Measurements from ENCODE around the gene BABAM2.

BABAM2 gene

GRCh38 chr2:28345619-28346018, 455.1 kb downstream of the BABAM2 start:
- H3K4me3 ChIP-seq (ENCODE audit: low read depth, low read length): no peak overlapping the region
- peak; percentile 84 for DNase-seq

GRCh38 chr2:28346587-28346986, 456.1 kb downstream of the BABAM2 start:
- Histone ChIP-seq H3K4me3 (ENCODE audit: low read depth, low read length) (no peak overlapping the region), H3K9me3 (ENCODE audit: severe bottlenecking) (no peaks in the 10 kb centered on the region), H3K27me3 (ENCODE audit: insufficient read depth, low read depth, severe bottlenecking) (no peaks in the 10 kb centered on the region), H3K36me3 (no peaks in the 10 kb centered on the region), H3K27ac (no peak overlapping the region)
- TF ChIP-seq, protein P1, sequence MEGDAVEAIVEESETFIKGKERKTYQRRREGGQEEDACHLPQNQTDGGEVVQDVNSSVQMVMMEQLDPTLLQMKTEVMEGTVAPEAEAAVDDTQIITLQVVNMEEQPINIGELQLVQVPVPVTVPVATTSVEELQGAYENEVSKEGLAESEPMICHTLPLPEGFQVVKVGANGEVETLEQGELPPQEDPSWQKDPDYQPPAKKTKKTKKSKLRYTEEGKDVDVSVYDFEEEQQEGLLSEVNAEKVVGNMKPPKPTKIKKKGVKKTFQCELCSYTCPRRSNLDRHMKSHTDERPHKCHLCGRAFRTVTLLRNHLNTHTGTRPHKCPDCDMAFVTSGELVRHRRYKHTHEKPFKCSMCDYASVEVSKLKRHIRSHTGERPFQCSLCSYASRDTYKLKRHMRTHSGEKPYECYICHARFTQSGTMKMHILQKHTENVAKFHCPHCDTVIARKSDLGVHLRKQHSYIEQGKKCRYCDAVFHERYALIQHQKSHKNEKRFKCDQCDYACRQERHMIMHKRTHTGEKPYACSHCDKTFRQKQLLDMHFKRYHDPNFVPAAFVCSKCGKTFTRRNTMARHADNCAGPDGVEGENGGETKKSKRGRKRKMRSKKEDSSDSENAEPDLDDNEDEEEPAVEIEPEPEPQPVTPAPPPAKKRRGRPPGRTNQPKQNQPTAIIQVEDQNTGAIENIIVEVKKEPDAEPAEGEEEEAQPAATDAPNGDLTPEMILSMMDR (IDR thresholded peaks at IDR 0.05; ENCODE audit: low read depth, low read length): no peak
- DNase-seq: no peak

More at GRCh38 chr2:28345619-28346018, 455.1 kb downstream of the BABAM2 start:
- H3K9me3 ChIP-seq (ENCODE audit: severe bottlenecking): no peaks in the 10 kb centered on the region
- H3K27ac ChIP-seq: no peak overlapping the region; the same call in 1 of the 2 replicates
- no peaks in the 10 kb centered on the region for H3K36me3 ChIP-seq
- H3K27me3 ChIP-seq (ENCODE audit: insufficient read depth, low read depth, severe bottlenecking): no peaks in the 10 kb centered on the region
- TF ChIP-seq, protein P1 (IDR thresholded peaks at IDR 0.05; ENCODE audit: low read depth, low read length): peak; percentile 13; the same call in 1 of the 2 replicates

DNA sequence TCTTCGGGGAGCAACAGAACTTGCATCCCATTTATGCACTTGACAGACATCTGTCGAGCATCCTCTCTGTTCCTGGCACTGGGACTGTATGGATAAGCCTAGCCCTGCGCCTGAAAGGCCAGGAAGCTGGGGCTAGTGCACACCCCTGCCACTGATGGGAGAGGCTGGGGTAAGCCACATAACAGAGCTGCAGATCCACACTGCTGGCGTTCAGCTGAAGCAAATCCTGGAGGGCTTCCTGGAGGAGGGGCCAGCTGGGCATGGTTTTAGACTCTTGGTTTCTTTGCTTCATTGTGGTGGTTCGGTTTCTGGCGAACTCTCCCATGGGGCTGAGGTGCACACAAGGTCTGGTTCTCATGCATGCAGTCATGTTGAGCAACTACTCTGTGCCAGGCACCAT, 456.7 kb downstream of the BABAM2 start:
- DNase-seq: no peak
- TF ChIP-seq, protein P1 (IDR thresholded peaks at IDR 0.05; ENCODE audit: low read depth, low read length): no peak
- H3K9me3 ChIP-seq (ENCODE audit: severe bottlenecking): no peaks in the 10 kb centered on the region
- H3K36me3 ChIP-seq: no peaks in the 10 kb centered on the region
- H3K4me3 ChIP-seq (ENCODE audit: low read depth, low read length): no peak overlapping the region
- H3K27me3 ChIP-seq (ENCODE audit: insufficient read depth, low read depth, severe bottlenecking): no peaks in the 10 kb centered on the region
- no peak overlapping the region for H3K27ac ChIP-seq

DNA sequence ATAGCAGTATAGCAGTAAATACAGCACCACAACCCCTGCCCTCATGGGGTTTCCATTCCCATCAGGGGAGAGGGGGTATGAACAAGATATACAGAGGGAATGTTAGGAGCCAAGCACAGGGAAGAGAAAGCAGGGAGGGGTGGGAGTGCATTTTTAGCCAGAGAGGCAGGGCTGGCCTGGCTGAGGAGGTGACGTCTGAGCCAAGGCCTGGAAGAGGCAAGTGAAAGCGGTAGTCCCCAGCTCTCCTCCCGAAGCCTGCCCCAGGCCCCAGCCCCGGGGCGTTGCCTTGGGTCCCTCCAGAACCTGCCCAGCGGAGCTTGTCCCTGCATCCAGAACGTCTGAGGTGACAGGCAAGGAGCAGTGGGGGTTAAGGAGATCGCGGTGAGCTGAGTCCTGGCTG, 457.1 kb downstream of the BABAM2 start:
- DNase-seq: no peak
- no peaks in the 10 kb centered on the region for H3K9me3 ChIP-seq (ENCODE audit: severe bottlenecking)
- H3K4me3 ChIP-seq (ENCODE audit: low read depth, low read length): no peak overlapping the region
- no peaks in the 10 kb centered on the region for H3K27me3 ChIP-seq (ENCODE audit: insufficient read depth, low read depth, severe bottlenecking)
- no peak overlapping the region for H3K27ac ChIP-seq
- H3K36me3 ChIP-seq: no peaks in the 10 kb centered on the region
- TF ChIP-seq, protein P1 (IDR thresholded peaks at IDR 0.05; ENCODE audit: low read depth, low read length): no peak

DNA sequence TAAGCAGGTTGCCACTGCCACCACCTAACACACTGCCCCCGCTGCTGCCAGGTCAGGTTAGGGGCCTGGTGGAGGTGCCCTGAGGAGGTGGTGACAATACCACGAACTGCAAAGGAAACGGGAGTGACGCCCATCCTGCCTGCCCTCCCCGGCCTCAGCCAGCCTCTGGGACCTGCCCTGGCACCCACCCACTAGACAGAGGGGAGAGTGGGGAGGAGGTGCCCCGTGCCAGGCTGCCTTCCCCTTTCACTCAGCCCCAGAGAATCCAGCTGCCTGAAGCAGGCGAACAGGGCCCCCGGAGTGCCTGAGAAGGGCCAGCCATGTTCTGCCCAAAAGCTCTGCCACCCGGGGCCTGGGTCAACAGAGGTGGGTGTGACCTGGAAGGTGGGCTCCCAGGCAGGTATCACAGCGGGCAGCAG, 457.6 kb downstream of the BABAM2 start:
- Histone ChIP-seq H3K27ac (no peak overlapping the region), H3K36me3 (no peaks in the 10 kb centered on the region), H3K4me3 (ENCODE audit: low read depth, low read length) (no peak overlapping the region), H3K9me3 (ENCODE audit: severe bottlenecking) (no peaks in the 10 kb centered on the region), H3K27me3 (ENCODE audit: insufficient read depth, low read depth, severe bottlenecking) (no peaks in the 10 kb centered on the region)
- TF ChIP-seq, protein P1 (IDR thresholded peaks at IDR 0.05; ENCODE audit: low read depth, low read length): no peak
- DNase-seq: no peak

DNA sequence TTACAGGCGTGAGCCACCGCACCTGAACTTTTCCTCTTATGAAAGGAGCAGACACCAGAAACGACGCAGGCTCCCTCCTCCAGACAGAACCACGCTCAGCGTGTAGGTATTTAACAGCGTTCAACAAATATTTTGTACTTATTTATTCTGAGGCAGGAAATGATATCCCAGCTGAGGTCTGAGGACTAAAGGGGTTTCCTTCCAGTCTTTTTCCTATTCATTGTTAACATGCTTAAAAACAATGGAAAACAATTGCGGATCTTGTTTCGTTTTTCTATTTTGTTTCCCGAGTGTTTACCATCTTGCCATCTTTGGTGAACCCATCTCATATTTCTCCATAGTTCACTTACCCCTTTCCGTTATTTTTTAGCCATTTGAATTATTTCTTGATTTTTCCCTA, 458.4 kb downstream of the BABAM2 start:
- H3K27me3 ChIP-seq (ENCODE audit: insufficient read depth, low read depth, severe bottlenecking): no peaks in the 10 kb centered on the region
- H3K27ac ChIP-seq: no peak overlapping the region
- no peaks in the 10 kb centered on the region for H3K36me3 ChIP-seq
- TF ChIP-seq, protein P1 (IDR thresholded peaks at IDR 0.05; ENCODE audit: low read depth, low read length): no peak
- no peak overlapping the region for H3K4me3 ChIP-seq (ENCODE audit: low read depth, low read length)
- no peaks in the 10 kb centered on the region for H3K9me3 ChIP-seq (ENCODE audit: severe bottlenecking)
- DNase-seq: no peak

Data from WERI-Rb-1 (cell line).